Esophagus muscularis mucosa (tissue), 3 donors: ENCODE measurements around the gene TMEM219.

Experiments
- CTCF ChIP-seq, 3 experiments: fragments of 200-600 bp in 2 of 3; fragments of 450-650 bp in 1 of 3; sonication (generic) in 2 of 3; IDR thresholded peaks; one replicate each; pipeline ENCODE4 v1.5.1; 2017 to 2019; ENCODE audit warnings: antibody characterized with exemption in 3 of 3, mild to moderate bottlenecking in 2 of 3, moderate library complexity in 1 of 3
- EP300 ChIP-seq: sonication (generic); formaldehyde crosslinking; IDR thresholded peaks from one replicate; pipeline ENCODE4 v1.6.1; 2017; ENCODE audit warnings: antibody characterized with exemption

GRCh38 chr16:29995911-29996765 lies 34.3 kb downstream of the TMEM219 start, which contains the start of gene INO80E:
- TF ChIP-seq EP300 (no peak), CTCF (IDR thresholded peaks at IDR 0.05) (no peak)
